Activated T-cell treated with anti-CD3 and anti-CD28 coated beads, Interleukin-2, amount 50 U/mL, for 24 hours (primary cell): Measurements from ENCODE around the gene EIF4G2.
"Not testable (repeated sequence)": the region's sequence is repeated elsewhere in the genome, so short reads cannot be mapped to it uniquely, and the experiment has no call there.

Experiments
- DNase-seq: peaks from one replicate; pipeline ENCODE4 v3.0.0-alpha.2; 2020
- H3K27ac Mint-ChIP-seq: 2 replicates; pipeline ENCODE4 v1.8.0; 2020; ENCODE audit warnings: mild to moderate bottlenecking, mixed read lengths
- H3K27me3 Mint-ChIP-seq: 2 replicates; pipeline ENCODE4 v1.8.0; 2020; ENCODE audit warnings: mixed read lengths
- H3K36me3 Mint-ChIP-seq: 2 replicates; pipeline ENCODE4 v1.8.0; 2020; ENCODE audit warnings: low read depth, mixed read lengths
- H3K4me1 Mint-ChIP-seq: 2 replicates; pipeline ENCODE4 v1.8.0; 2020; ENCODE audit warnings: low read depth, mixed read lengths
- H3K4me3 Mint-ChIP-seq: 2 replicates; pipeline ENCODE4 v1.8.0; 2020; ENCODE audit warnings: mild to moderate bottlenecking, moderate library complexity, mixed read lengths
- H3K9me3 Mint-ChIP-seq: 2 replicates; pipeline ENCODE4 v1.8.0; 2020; ENCODE audit warnings: mixed read lengths

EIF4G2 gene

DNA sequence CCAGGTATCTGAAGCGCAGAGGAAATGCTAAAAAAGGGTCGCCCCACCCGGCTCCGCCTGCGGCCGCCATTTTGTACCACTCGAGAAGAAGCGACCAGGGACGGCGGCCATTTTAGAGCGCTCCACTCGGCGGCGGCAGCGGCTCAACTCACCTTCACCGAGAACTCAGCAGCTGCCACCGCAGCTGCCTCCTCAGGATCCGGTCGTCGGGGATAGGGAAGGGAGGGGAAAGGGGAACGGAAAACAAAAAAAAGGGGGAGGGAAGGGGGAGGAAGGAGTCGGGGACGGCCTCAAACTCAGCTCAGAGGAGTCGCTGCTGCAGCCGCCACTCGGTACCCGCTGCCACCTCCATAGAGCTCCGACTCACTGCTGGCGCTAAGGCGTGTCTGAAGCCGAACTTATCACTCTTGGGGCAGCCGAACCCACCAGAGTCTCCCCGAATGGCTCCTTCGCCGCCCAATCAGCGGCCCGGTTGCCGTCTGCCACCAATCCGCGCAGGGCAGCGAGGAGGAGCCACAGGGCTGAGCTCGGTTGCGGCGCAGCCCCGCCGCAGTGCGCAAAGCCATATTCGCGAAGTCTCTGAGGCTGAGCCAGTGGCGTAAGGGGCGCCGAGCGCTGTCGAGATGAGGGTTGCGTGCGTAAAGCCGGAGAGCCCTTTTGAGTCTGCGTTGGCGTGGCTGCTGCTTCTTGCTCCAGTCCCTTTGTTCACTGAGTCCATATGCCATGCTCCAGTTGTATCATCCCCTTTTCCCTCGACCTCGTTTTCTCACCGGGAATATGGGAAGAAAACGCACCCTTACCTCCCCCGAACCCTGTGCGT is at the start of gene EIF4G2:
Gene EIF4G2 (minus strand): TSS at position 374 of the 820 bp plus-strand sequence.
- H3K36me3 Mint-ChIP-seq: peaks cover 55% of the 10 kb centered on the region
- DNase-seq: peak; percentile 99
- H3K27me3 Mint-ChIP-seq: no peaks in the 10 kb centered on the region
- H3K4me3 Mint-ChIP-seq: peak within 1 kb of the TSS; percentile 94
- no peaks in the 10 kb centered on the region for H3K9me3 Mint-ChIP-seq
- peak within 1 kb of the TSS; percentile 98 for H3K27ac Mint-ChIP-seq
- H3K4me1 Mint-ChIP-seq: peaks cover 47% of the 10 kb centered on the region

DNA sequence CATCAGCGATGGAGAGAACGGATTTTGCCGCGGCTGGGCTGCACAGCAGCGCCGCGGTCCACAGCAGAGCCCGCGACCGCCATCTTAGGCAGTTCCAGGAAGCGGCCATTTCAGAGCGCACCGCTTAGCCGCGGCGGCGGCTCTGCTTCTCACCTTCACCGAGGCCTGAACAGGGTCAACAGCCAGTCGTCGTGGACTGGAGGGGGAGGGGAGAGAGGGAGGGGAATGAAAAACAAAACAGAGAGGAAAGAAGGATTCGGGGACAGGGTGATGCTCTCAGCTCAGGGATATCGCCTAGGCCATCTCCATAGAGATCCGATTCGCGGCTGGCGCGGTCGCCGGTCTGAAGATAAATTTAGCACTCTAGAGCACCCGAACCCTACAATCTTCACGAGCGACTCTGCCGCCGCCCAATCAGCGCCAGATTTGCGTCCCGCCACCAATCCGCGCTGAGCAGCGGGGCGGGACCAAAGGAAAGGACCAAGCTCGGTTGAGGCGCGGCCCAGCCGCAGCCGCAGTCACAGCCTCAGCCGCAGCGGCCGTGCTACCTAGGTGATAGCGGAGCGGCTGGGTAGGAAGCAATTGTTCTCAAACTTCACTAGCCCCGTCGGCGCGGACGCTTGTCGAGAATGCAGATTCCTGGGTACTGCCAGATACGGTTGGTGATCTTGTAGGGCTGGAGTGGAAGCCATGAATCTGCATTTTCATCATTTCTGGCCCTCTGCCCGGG is 49.1 kb upstream of the EIF4G2 start, which contains the start of gene ZBED5:
Gene ZBED5 (minus strand): TSS at position 345 of the 730 bp plus-strand sequence. CDS start 3,108 bp downstream, outside the sequence.
- Mint-ChIP-seq H3K4me1 (peaks cover 54% of the 10 kb centered on the region), H3K36me3 (peaks cover 63% of the 10 kb centered on the region), H3K9me3 (no peaks in the 10 kb centered on the region), H3K27ac (peak within 1 kb of the TSS; percentile 99), H3K27me3 (no peaks in the 10 kb centered on the region), H3K4me3 (peak within 1 kb of the TSS; percentile 98)
- DNase-seq: peak; percentile 97

- Mint-ChIP-seq H3K27ac (peak overlapping the region; percentile 99), H3K4me1 (peaks cover 49% of the 10 kb centered on the region), H3K9me3 (no peaks in the 10 kb centered on the region), H3K36me3 (peaks cover 68% of the 10 kb centered on the region), H3K4me3 (peak overlapping the region; percentile 98), H3K27me3 (no peaks in the 10 kb centered on the region)
- DNase-seq: no peak
These were observed 48.7 kb upstream of the EIF4G2 start for GRCh38 chr11:10857459-10857708.

GRCh38 chr11:10856689-10857458 is 48.1 kb upstream of the EIF4G2 start:
- peak overlapping the region; percentile 99 for H3K27ac Mint-ChIP-seq
- H3K27me3 Mint-ChIP-seq: no peaks in the 10 kb centered on the region
- no peaks in the 10 kb centered on the region for H3K9me3 Mint-ChIP-seq
- H3K4me1 Mint-ChIP-seq: peaks cover 49% of the 10 kb centered on the region
- DNase-seq: no peak
- peaks cover 73% of the 10 kb centered on the region for H3K36me3 Mint-ChIP-seq
- peak overlapping the region; percentile 98 for H3K4me3 Mint-ChIP-seq

GRCh38 chr11:10855295-10855694 is 46.6 kb upstream of the EIF4G2 start:
- Mint-ChIP-seq H3K27ac (peak overlapping the region; percentile 29), H3K27me3 (no peaks in the 10 kb centered on the region), H3K4me3 (no peak overlapping the region), H3K9me3 (no peaks in the 10 kb centered on the region), H3K36me3 (peaks cover 83% of the 10 kb centered on the region), H3K4me1 (peaks cover 45% of the 10 kb centered on the region)
- no peak for DNase-seq

GRCh38 chr11:10847960-10848860 is 39.5 kb upstream of the EIF4G2 start:
- Mint-ChIP-seq H3K9me3 (no peaks in the 10 kb centered on the region), H3K27me3 (no peaks in the 10 kb centered on the region), H3K36me3 (peaks cover 37% of the 10 kb centered on the region), H3K27ac (no peak overlapping the region), H3K4me3 (no peak overlapping the region), H3K4me1 (peaks cover 31% of the 10 kb centered on the region)
- DNase-seq: no peak

GRCh38 chr11:10846660-10847059 is 37.9 kb upstream of the EIF4G2 start:
- Mint-ChIP-seq H3K4me1 (peaks cover 21% of the 10 kb centered on the region), H3K27me3 (no peaks in the 10 kb centered on the region), H3K36me3 (peaks cover 21% of the 10 kb centered on the region), H3K27ac (no peak overlapping the region), H3K4me3 (no peak overlapping the region), H3K9me3 (no peaks in the 10 kb centered on the region)
- DNase-seq: no peak

GRCh38 chr11:10845589-10845988 is 36.9 kb upstream of the EIF4G2 start:
- H3K27ac Mint-ChIP-seq: no peak overlapping the region
- H3K9me3 Mint-ChIP-seq: no peaks in the 10 kb centered on the region
- peaks cover 19% of the 10 kb centered on the region for H3K4me1 Mint-ChIP-seq
- H3K36me3 Mint-ChIP-seq: peaks cover 14% of the 10 kb centered on the region
- H3K27me3 Mint-ChIP-seq: no peaks in the 10 kb centered on the region
- H3K4me3 Mint-ChIP-seq: no peak overlapping the region
- no peak for DNase-seq

DNA sequence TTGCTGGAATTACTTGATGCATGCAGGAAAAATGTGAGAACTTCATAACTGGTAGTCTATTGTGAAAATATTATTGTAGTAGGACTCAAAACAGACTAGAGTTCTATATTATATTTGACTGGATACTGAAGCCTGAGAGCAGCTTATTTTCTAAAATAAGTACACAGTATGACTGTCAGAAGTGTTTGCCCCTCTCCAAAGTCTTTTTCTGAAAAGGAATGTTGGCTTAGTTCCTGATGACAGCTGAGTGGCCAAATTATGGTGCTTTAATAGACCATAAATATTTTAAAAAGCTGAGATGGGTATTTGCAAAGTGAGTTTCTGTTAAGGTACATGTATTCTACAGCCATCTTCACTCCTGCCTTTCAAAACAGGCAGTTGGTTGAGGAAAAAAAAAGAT is 36.1 kb upstream of the EIF4G2 start:
- no peaks in the 10 kb centered on the region for H3K9me3 Mint-ChIP-seq
- peaks cover 7% of the 10 kb centered on the region for H3K36me3 Mint-ChIP-seq
- no peak overlapping the region for H3K27ac Mint-ChIP-seq
- no peak for DNase-seq
- H3K27me3 Mint-ChIP-seq: no peaks in the 10 kb centered on the region
- H3K4me3 Mint-ChIP-seq: no peak overlapping the region
- H3K4me1 Mint-ChIP-seq: peaks cover 19% of the 10 kb centered on the region

- Mint-ChIP-seq H3K27ac (no peak overlapping the region), H3K4me3 (no peak overlapping the region), H3K36me3 (peaks cover 2% of the 10 kb centered on the region), H3K4me1 (peaks cover 19% of the 10 kb centered on the region), H3K9me3 (no peaks in the 10 kb centered on the region), H3K27me3 (no peaks in the 10 kb centered on the region)
- DNase-seq: no peak
These were observed 35.6 kb upstream of the EIF4G2 start for GRCh38 chr11:10844356-10844755.

DNA sequence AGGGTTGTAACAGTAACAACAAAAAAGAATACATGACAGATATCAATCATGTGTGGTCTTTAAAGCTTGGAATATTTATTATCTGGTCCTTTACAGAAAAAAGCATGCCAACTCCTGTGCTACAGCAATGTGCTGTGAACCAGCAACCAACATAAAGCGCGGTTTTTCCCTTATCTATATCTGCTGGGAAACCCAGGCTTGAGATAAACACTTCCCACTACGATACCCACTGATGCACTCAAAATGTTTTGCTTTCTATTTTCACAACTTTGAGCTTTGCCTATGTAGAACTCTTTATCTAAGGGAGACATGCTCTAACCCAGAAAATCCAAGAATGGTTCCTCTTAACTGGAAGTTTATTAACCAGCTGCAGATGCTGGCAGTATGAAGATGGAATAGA is 30.2 kb upstream of the EIF4G2 start:
- no peak for DNase-seq
- no peaks in the 10 kb centered on the region for H3K9me3 Mint-ChIP-seq
- H3K27me3 Mint-ChIP-seq: no peaks in the 10 kb centered on the region
- no peak overlapping the region for H3K4me3 Mint-ChIP-seq
- peaks cover 2% of the 10 kb centered on the region for H3K4me1 Mint-ChIP-seq
- no peak overlapping the region for H3K27ac Mint-ChIP-seq
- no peaks in the 10 kb centered on the region for H3K36me3 Mint-ChIP-seq

DNA sequence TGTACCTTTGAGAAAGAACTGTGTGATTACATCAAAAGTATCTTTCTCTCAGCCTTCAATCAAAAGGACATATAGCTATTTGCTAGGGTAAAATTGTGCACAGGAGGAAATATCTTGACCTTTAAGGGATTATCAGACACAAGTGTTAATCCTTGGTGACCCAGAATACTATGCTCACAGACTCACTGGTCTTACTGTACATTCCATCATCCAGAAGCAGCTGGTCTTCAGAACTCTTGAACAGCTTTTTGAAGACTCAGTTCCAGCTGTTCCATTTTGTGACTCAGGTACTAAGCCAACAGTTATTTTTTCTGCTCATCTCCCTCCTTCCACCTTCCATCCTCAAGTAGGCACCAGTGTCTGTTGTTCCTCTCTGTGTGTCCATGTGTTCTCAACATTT is 29.4 kb upstream of the EIF4G2 start:
- H3K4me3 Mint-ChIP-seq: no peak overlapping the region
- H3K9me3 Mint-ChIP-seq: no peaks in the 10 kb centered on the region
- H3K27ac Mint-ChIP-seq: no peak overlapping the region
- DNase-seq: no peak
- peaks cover 2% of the 10 kb centered on the region for H3K4me1 Mint-ChIP-seq
- H3K27me3 Mint-ChIP-seq: no peaks in the 10 kb centered on the region
- H3K36me3 Mint-ChIP-seq: no peaks in the 10 kb centered on the region

- not testable (repeated sequence) for H3K9me3 Mint-ChIP-seq, H3K4me1 Mint-ChIP-seq, H3K27me3 Mint-ChIP-seq, H3K27ac Mint-ChIP-seq, H3K36me3 Mint-ChIP-seq, DNase-seq, H3K4me3 Mint-ChIP-seq
These were observed 28.2 kb upstream of the EIF4G2 start for GRCh38 chr11:10836884-10837283.

DNA sequence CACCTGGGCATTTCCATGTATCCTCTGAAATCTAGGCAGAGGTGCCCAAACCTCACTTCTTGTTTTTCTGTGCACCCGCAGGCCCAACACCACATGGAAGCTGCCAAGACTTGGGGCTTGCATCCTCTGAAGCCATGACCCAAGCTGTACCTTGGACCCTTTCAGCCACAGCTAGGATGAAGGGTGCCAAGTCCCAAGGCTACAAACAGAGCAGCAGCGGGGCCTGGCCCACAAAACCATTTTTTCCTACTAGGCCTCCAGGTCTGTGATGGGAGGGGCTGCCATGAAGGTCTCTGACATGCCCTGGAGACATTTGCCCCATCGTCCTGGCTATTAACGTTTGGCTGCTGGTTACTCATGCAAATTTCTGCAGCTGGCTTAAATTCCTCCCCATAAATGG is 20.4 kb upstream of the EIF4G2 start:
- Mint-ChIP-seq H3K27me3 (no peaks in the 10 kb centered on the region), H3K27ac (no peak overlapping the region), H3K4me1 (peaks cover 5% of the 10 kb centered on the region), H3K9me3 (no peaks in the 10 kb centered on the region), H3K4me3 (no peak overlapping the region), H3K36me3 (no peaks in the 10 kb centered on the region)
- no peak for DNase-seq
